Prostate gland (tissue), 2 donors: ENCODE data around the gene CLASP2. TPM values are rescaled to one million over a fixed set of nuclear protein-coding genes. Genes with fewer than 3 reads are reported as not detected.

Experiments used
- DNase-seq: peaks from one replicate; pipeline ENCODE4 v3.0.0-alpha.2; 2019; ENCODE audit warnings: low spot score
- H3K27ac ChIP-seq, 2 donors: fragments of 200-600 bp; sonication (generic); 2 replicates each; pipeline ENCODE4 v1.5.1; 2017 to 2019
- H3K27me3 ChIP-seq: fragments of 200-600 bp; sonication (generic); replicated peaks from 2 replicates; pipeline ENCODE4 v1.5.1; 2019; ENCODE audit not compliant: insufficient read depth
- H3K36me3 ChIP-seq, 2 donors: fragments of 200-600 bp; sonication (generic); 1 replicate in 1 of 2; 2 replicates in 1 of 2; pipeline versions ENCODE4 v1.5.1 to v1.8.1; 2017 to 2019
- H3K4me1 ChIP-seq: fragments of 200-600 bp; sonication (generic); replicated peaks from 2 replicates; pipeline ENCODE4 v1.5.1; 2019
- H3K4me3 ChIP-seq, 2 donors: fragments of 200-600 bp; sonication (generic); 2 replicates each; pipeline ENCODE4 v1.5.1; 2017 to 2019
- H3K9me3 ChIP-seq: fragments of 200-600 bp; sonication (generic); 2 replicates; pipeline ENCODE4 v1.5.1; 2017
- POLR2A ChIP-seq: fragments of 450-650 bp; IDR thresholded peaks from one replicate; pipeline ENCODE4 v1.6.1; 2016; ENCODE audit warnings: antibody characterized with exemption, mild to moderate bottlenecking
- POLR2AphosphoS5 ChIP-seq: sonication (generic); formaldehyde crosslinking; IDR thresholded peaks from one replicate; pipeline ENCODE4 v1.6.1; 2017; ENCODE audit warnings: antibody characterized with exemption
- WGBS: methylation state at CpG from one replicate; pipeline ENCODE4 v1.1.5; 2018; 5-methylcytosine and 5-hydroxymethylcytosine counted together
- intact Hi-C: fragments of 100-400 bp; cut with DNase I; formaldehyde crosslinking; loops from one replicate; pipeline ENCODE4 v1.14.2; 2022
- total RNA-seq, 2 donors: library from RNA; depleted of rRNA; stranded (reverse); fragments of >200 nt; gene quantifications; one replicate each; pipeline ENCODE4 v1.1.0, GENCODE V29; 2016
- TF ChIP-seq, protein P1 (sequence below), 4 experiments: fragments of 200-600 bp in 2 of 4; fragments of 450-650 bp in 2 of 4; sonication (generic) in 2 of 4; IDR thresholded peaks; 1 replicate in 3 of 4; 2 replicates in 1 of 4; pipeline ENCODE4 v1.5.1; 2016 to 2019; ENCODE audit warnings: antibody characterized with exemption in 4 of 4, mild to moderate bottlenecking in 2 of 4, moderate library complexity in 2 of 4

The CLASP2 gene
- total RNA-seq, 2 donors from 2014 or later, result 34.5 to 73.2 TPM

GRCh38 chr3:33590541-33590940 is 127.5 kb downstream of the CLASP2 start:
- TF ChIP-seq, protein P1, sequence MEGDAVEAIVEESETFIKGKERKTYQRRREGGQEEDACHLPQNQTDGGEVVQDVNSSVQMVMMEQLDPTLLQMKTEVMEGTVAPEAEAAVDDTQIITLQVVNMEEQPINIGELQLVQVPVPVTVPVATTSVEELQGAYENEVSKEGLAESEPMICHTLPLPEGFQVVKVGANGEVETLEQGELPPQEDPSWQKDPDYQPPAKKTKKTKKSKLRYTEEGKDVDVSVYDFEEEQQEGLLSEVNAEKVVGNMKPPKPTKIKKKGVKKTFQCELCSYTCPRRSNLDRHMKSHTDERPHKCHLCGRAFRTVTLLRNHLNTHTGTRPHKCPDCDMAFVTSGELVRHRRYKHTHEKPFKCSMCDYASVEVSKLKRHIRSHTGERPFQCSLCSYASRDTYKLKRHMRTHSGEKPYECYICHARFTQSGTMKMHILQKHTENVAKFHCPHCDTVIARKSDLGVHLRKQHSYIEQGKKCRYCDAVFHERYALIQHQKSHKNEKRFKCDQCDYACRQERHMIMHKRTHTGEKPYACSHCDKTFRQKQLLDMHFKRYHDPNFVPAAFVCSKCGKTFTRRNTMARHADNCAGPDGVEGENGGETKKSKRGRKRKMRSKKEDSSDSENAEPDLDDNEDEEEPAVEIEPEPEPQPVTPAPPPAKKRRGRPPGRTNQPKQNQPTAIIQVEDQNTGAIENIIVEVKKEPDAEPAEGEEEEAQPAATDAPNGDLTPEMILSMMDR (IDR thresholded peaks at IDR 0.05), result no peak
- TF ChIP-seq POLR2A (no peak), POLR2AphosphoS5 (no peak)
- Histone ChIP-seq H3K9me3 (no peaks in the 10 kb centered on the region), H3K36me3 (no peaks in the 10 kb centered on the region), H3K27ac (no peak overlapping the region), H3K4me1 (no peaks in the 10 kb centered on the region), H3K27me3 (no peaks in the 10 kb centered on the region), H3K4me3 (no peak overlapping the region)
- WGBS, result 95% methylated on average over 2 of the region's 2 CpGs
- DNase-seq, result no peak
- intact Hi-C loops, result no loop called here

DNA sequence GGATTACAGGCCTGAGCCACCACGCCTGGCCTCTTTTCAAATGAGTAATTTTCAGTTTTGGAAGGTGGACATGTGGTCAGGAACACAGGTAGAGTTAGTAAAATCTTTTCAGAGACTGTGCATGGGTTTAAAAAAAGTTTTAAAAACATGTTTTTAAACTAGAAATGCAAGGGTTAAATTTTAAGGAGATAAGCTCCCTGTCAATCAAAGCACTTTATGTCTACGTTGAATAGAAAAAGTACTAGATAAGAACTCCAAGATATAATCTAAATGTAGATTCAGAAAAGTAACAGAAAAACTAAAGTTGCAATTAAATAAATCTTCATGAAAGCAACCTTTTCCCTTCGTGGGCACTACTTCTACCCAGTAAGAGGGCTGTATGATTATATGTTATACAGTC is 131.7 kb downstream of the CLASP2 start:
- intact Hi-C loops, result no loop called here
- DNase-seq, result no peak
- Histone ChIP-seq H3K9me3 (no peaks in the 10 kb centered on the region), H3K4me3 (no peak overlapping the region), H3K36me3 (no peaks in the 10 kb centered on the region), H3K27ac (no peak overlapping the region), H3K27me3 (no peaks in the 10 kb centered on the region), H3K4me1 (no peaks in the 10 kb centered on the region)
- WGBS, result 69% methylated on average over 3 of the region's 3 CpGs
- TF ChIP-seq, protein P1 (IDR thresholded peaks at IDR 0.05), result no peak
- TF ChIP-seq POLR2A (no peak), POLR2AphosphoS5 (no peak)

DNA sequence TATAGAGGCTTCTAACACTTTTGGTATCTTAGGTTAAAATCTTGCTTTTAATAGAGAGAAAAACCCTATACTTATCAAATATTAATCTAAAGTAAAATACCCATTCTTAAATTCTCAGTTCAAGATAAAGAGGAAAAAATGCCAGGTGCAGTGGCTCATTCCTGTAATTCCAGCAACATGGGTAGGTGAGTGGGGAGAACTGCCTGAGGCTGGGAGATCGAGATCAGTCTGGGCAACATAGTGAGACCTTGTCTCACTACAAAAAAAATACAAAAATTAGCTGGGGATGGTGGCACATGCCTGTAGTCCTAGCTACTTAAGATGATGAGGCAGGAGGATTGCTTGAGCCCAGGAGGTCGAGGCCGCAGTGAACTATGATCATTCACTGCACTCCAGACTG is 135.8 kb downstream of the CLASP2 start:
- Histone ChIP-seq H3K9me3 (no peaks in the 10 kb centered on the region), H3K36me3 (no peaks in the 10 kb centered on the region), H3K4me3 (no peak overlapping the region), H3K27ac (no peak overlapping the region), H3K27me3 (no peaks in the 10 kb centered on the region), H3K4me1 (no peaks in the 10 kb centered on the region)
- TF ChIP-seq, protein P1 (IDR thresholded peaks at IDR 0.05), result no peak
- TF ChIP-seq POLR2AphosphoS5 (no peak), POLR2A (no peak)
- no peak for DNase-seq
- 75% methylated on average over 3 of the region's 3 CpGs for WGBS
- intact Hi-C loops, result no loop called here

GRCh38 chr3:33581666-33582065 is 136.4 kb downstream of the CLASP2 start:
- no peak for TF ChIP-seq POLR2A
- TF ChIP-seq POLR2AphosphoS5, result no peak
- TF ChIP-seq, protein P1 (IDR thresholded peaks at IDR 0.05), result no peak
- Histone ChIP-seq H3K4me3 (no peak overlapping the region), H3K27me3 (no peaks in the 10 kb centered on the region), H3K9me3 (no peaks in the 10 kb centered on the region), H3K4me1 (no peaks in the 10 kb centered on the region), H3K27ac (no peak overlapping the region), H3K36me3 (no peaks in the 10 kb centered on the region)
- 87% methylated on average over 10 of the region's 10 CpGs for WGBS
- intact Hi-C loops, result no loop called here
- DNase-seq, result no peak

- intact Hi-C loops, result no loop called here
- no peak for DNase-seq
- 97% methylated on average over 2 of the region's 2 CpGs for WGBS
- Histone ChIP-seq H3K27ac (no peak overlapping the region), H3K4me3 (no peak overlapping the region), H3K9me3 (no peaks in the 10 kb centered on the region), H3K4me1 (no peaks in the 10 kb centered on the region), H3K36me3 (no peaks in the 10 kb centered on the region), H3K27me3 (no peaks in the 10 kb centered on the region)
- TF ChIP-seq, protein P1 (IDR thresholded peaks at IDR 0.05), result no peak
- TF ChIP-seq POLR2AphosphoS5 (no peak), POLR2A (no peak)
These were observed 138.2 kb downstream of the CLASP2 start for GRCh38 chr3:33579840-33580239.
